Measurements from ENCODE around the gene SLC9A5. TPM values are rescaled to one million over a fixed set of nuclear protein-coding genes. Genes with fewer than 3 reads are reported as not detected.
A peak's percentile ranks its signal among the peaks of the same experiment; 100 is the strongest.

The SLC9A5 gene
- total RNA-seq, 1 experiment from 2014 or later = 10.3 TPM

DNA sequence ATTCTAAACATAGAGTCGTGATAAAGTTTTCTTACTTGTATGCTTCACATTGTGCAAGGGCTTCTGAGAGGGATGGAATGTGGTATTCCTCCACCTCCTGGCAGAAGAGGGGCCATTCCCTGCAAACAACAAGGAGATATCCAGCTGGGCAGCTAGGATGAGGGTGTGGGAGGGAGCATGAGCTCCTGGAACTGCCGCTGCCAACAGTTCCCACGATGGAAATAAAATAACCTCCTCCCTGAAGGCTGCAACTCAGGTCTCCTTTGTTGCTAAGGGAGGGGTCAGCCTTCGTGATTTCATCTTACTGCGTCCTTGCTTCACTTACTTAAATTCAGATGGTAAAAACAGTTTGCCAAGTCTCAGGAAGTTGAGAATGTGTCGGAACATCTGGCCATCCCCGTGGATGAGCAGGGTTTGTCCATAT is 46.2 kb downstream of the SLC9A5 start:
- Mint-ChIP-seq H3K4me1 (no peaks in the 10 kb centered on the region), H3K9me3 (no peaks in the 10 kb centered on the region), H3K4me3 (no peak overlapping the region), H3K36me3 (no peaks in the 10 kb centered on the region), H3K27me3 (ENCODE audit: low read depth) (peaks cover 42% of the 10 kb centered on the region), H3K27ac (no peak overlapping the region)
- DNase-seq (ENCODE audit: low spot score) (no peak), ATAC-seq (peak; percentile 55)
- no peak for TF ChIP-seq NFE2L1 (CRISPR knock-in tag; IDR thresholded peaks at IDR 0.05)
- no peak for TF ChIP-seq NR2C2 (CRISPR knock-in tag; IDR thresholded peaks at IDR 0.05)
- ChIA-PET CTCF (interaction anchor here (1.0 to 6.8 kb wide), 3 partner anchors 10 to 31 kb away, joined by 3 to 51 read pairs (median 3); no protein-coding TSS in a partner anchor), POLR2A (no interaction called here)

DNA sequence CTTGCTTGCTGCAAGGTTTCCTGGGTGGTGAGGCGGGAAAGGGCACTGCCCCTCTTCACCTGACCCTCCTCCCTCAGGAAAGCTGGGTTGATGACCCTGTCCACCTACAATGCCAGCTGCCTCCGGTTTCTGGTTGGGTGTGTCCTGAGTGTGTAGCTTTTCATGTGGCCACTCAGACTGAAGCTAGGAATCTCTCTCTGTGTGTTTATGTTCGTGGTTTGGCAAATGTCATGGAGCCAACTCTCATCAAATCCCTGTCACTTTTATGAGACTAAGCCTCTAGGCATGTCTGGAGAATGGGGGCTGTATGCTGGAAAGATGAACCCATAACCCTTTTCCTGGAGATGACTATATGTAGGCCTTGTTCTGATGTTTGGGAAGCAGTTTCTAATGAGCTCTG is 47.6 kb downstream of the SLC9A5 start:
- ATAC-seq = no peak
- no peak for DNase-seq (ENCODE audit: low spot score)
- Mint-ChIP-seq H3K4me1 (no peaks in the 10 kb centered on the region), H3K27me3 (ENCODE audit: low read depth) (peaks cover 42% of the 10 kb centered on the region), H3K4me3 (no peak overlapping the region), H3K9me3 (no peaks in the 10 kb centered on the region), H3K27ac (no peak overlapping the region), H3K36me3 (no peaks in the 10 kb centered on the region)
- CTCF ChIA-PET = interaction anchor here (0.5 to 6.8 kb wide), 4 partner anchors 12 to 103 kb away, joined by 4 to 51 read pairs (median 8); partner anchors contain the start of genes KCTD19 and LRRC36
- no peak for TF ChIP-seq FOXP1 (CRISPR knock-in tag; IDR thresholded peaks at IDR 0.05; ENCODE audit: borderline replicate concordance)
- TF ChIP-seq, protein P1, sequence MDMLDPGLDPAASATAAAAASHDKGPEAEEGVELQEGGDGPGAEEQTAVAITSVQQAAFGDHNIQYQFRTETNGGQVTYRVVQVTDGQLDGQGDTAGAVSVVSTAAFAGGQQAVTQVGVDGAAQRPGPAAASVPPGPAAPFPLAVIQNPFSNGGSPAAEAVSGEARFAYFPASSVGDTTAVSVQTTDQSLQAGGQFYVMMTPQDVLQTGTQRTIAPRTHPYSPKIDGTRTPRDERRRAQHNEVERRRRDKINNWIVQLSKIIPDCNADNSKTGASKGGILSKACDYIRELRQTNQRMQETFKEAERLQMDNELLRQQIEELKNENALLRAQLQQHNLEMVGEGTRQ (CRISPR knock-in tag; IDR thresholded peaks at IDR 0.05) = no peak
- TF ChIP-seq GABPB1 (CRISPR knock-in tag; IDR thresholded peaks at IDR 0.05) = no peak
- TF ChIP-seq TCF7 (CRISPR knock-in tag; IDR thresholded peaks at IDR 0.05; ENCODE audit: low read depth) = no peak
- TF ChIP-seq KAT7 (CRISPR knock-in tag; IDR thresholded peaks at IDR 0.05; ENCODE audit: borderline replicate concordance) = no peak
- no peak for TF ChIP-seq ZNF317 (CRISPR knock-in tag; IDR thresholded peaks at IDR 0.05; ENCODE audit: borderline replicate concordance, low read depth)
- TF ChIP-seq ELF4 (CRISPR knock-in tag; IDR thresholded peaks at IDR 0.05; ENCODE audit: low read depth) = no peak
- TF ChIP-seq MYBL2 (CRISPR knock-in tag; IDR thresholded peaks at IDR 0.05) = no peak
- TF ChIP-seq NR3C1 (CRISPR knock-in tag; conservative IDR thresholded peaks at IDR 0.05; ENCODE audit: low read depth) = no peak
- TF ChIP-seq, protein P2, sequence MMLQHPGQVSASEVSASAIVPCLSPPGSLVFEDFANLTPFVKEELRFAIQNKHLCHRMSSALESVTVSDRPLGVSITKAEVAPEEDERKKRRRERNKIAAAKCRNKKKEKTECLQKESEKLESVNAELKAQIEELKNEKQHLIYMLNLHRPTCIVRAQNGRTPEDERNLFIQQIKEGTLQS (CRISPR knock-in tag; conservative IDR thresholded peaks at IDR 0.05) = no peak
- TF ChIP-seq, protein P3, sequence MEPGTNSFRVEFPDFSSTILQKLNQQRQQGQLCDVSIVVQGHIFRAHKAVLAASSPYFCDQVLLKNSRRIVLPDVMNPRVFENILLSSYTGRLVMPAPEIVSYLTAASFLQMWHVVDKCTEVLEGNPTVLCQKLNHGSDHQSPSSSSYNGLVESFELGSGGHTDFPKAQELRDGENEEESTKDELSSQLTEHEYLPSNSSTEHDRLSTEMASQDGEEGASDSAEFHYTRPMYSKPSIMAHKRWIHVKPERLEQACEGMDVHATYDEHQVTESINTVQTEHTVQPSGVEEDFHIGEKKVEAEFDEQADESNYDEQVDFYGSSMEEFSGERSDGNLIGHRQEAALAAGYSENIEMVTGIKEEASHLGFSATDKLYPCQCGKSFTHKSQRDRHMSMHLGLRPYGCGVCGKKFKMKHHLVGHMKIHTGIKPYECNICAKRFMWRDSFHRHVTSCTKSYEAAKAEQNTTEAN (CRISPR knock-in tag; IDR thresholded peaks at IDR 0.05) = no peak
- TF ChIP-seq NR1H2 (CRISPR knock-in tag; IDR thresholded peaks at IDR 0.05) = no peak
- no peak for TF ChIP-seq GRHL2 (CRISPR knock-in tag; IDR thresholded peaks at IDR 0.05; ENCODE audit: insufficient replicate concordance, severe bottlenecking)
- TF ChIP-seq TP53 (CRISPR knock-in tag; IDR thresholded peaks at IDR 0.05) = no peak
- no peak for TF ChIP-seq ZNF121 (CRISPR knock-in tag; IDR thresholded peaks at IDR 0.05)
- no peak for TF ChIP-seq ATF1 (CRISPR knock-in tag; IDR thresholded peaks at IDR 0.05)
- TF ChIP-seq, protein P4, sequence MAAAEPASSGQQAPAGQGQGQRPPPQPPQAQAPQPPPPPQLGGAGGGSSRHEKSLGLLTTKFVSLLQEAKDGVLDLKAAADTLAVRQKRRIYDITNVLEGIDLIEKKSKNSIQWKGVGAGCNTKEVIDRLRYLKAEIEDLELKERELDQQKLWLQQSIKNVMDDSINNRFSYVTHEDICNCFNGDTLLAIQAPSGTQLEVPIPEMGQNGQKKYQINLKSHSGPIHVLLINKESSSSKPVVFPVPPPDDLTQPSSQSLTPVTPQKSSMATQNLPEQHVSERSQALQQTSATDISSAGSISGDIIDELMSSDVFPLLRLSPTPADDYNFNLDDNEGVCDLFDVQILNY (CRISPR knock-in tag; IDR thresholded peaks at IDR 0.05) = no peak
- POLR2A ChIA-PET = no interaction called here

DNA sequence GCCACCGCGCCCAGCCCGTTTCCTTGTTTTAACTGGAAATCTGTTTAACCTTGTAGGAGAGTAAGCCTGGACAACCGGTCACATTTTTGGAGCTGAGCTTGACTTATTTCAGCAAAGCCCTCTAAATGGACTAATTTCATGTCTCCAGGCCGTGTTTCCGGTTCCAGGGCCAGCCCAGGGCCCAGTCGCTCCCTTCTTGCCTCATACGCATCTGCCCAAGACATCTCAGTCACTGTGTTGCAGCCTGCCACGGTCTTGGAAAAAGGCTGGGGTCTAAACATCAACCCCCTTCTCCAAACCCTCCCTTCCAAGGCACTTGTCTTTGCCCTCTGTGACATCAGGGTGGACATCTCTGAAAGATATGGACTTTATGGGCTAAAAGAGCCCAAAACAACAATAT is 49.5 kb downstream of the SLC9A5 start:
- CTCF ChIA-PET = interaction anchor here (1.1 to 6.8 kb wide), 2 partner anchors 13 to 101 kb away, joined by 4 to 51 read pairs; no protein-coding TSS in a partner anchor
- Mint-ChIP-seq H3K9me3 (no peaks in the 10 kb centered on the region), H3K4me1 (no peaks in the 10 kb centered on the region), H3K27ac (no peak overlapping the region), H3K27me3 (ENCODE audit: low read depth) (peaks cover 37% of the 10 kb centered on the region), H3K4me3 (no peak overlapping the region), H3K36me3 (no peaks in the 10 kb centered on the region)
- ATAC-seq = no peak
- no peak for DNase-seq (ENCODE audit: low spot score)
- POLR2A ChIA-PET = no interaction called here
- TF ChIP-seq, protein P3 (CRISPR knock-in tag; IDR thresholded peaks at IDR 0.05) = no peak
- TF ChIP-seq ZNF423 (CRISPR knock-in tag; IDR thresholded peaks at IDR 0.05) = no peak
- no peak for TF ChIP-seq SP1 (CRISPR knock-in tag; conservative IDR thresholded peaks at IDR 0.05)
- TF ChIP-seq, protein P5, sequence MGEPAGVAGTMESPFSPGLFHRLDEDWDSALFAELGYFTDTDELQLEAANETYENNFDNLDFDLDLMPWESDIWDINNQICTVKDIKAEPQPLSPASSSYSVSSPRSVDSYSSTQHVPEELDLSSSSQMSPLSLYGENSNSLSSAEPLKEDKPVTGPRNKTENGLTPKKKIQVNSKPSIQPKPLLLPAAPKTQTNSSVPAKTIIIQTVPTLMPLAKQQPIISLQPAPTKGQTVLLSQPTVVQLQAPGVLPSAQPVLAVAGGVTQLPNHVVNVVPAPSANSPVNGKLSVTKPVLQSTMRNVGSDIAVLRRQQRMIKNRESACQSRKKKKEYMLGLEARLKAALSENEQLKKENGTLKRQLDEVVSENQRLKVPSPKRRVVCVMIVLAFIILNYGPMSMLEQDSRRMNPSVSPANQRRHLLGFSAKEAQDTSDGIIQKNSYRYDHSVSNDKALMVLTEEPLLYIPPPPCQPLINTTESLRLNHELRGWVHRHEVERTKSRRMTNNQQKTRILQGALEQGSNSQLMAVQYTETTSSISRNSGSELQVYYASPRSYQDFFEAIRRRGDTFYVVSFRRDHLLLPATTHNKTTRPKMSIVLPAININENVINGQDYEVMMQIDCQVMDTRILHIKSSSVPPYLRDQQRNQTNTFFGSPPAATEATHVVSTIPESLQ (CRISPR knock-in tag; IDR thresholded peaks at IDR 0.05) = no peak
- TF ChIP-seq TCF7 (CRISPR knock-in tag; IDR thresholded peaks at IDR 0.05; ENCODE audit: low read depth) = no peak
- TF ChIP-seq ZNF138 (CRISPR knock-in tag; conservative IDR thresholded peaks at IDR 0.05) = no peak
- no peak for TF ChIP-seq ELF4 (CRISPR knock-in tag; IDR thresholded peaks at IDR 0.05; ENCODE audit: low read depth)
- TF ChIP-seq, protein P6, sequence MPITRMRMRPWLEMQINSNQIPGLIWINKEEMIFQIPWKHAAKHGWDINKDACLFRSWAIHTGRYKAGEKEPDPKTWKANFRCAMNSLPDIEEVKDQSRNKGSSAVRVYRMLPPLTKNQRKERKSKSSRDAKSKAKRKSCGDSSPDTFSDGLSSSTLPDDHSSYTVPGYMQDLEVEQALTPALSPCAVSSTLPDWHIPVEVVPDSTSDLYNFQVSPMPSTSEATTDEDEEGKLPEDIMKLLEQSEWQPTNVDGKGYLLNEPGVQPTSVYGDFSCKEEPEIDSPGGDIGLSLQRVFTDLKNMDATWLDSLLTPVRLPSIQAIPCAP (CRISPR knock-in tag; IDR thresholded peaks at IDR 0.05) = no peak
- no peak for TF ChIP-seq JUN (CRISPR knock-in tag; IDR thresholded peaks at IDR 0.05)
- no peak for TF ChIP-seq IRF2 (CRISPR knock-in tag; IDR thresholded peaks at IDR 0.05; ENCODE audit: borderline replicate concordance, low read depth)

All from WTC11 (cell line).